GM19463 (cell line): ENCODE measurements around the gene ZNF746.
"Not testable (repeated sequence)": the region's sequence is repeated elsewhere in the genome, so short reads cannot be mapped to it uniquely, and the experiment has no call there.

ENCODE experiments used
- ATAC-seq: cut with Tn5 transposase; IDR thresholded peaks from one replicate; pipeline ENCODE4 v1.9.1; 2021; ENCODE audit warnings: mild to moderate bottlenecking, moderate library complexity; ENCODE audit not compliant: unreplicated experiment

Gene ZNF746

DNA sequence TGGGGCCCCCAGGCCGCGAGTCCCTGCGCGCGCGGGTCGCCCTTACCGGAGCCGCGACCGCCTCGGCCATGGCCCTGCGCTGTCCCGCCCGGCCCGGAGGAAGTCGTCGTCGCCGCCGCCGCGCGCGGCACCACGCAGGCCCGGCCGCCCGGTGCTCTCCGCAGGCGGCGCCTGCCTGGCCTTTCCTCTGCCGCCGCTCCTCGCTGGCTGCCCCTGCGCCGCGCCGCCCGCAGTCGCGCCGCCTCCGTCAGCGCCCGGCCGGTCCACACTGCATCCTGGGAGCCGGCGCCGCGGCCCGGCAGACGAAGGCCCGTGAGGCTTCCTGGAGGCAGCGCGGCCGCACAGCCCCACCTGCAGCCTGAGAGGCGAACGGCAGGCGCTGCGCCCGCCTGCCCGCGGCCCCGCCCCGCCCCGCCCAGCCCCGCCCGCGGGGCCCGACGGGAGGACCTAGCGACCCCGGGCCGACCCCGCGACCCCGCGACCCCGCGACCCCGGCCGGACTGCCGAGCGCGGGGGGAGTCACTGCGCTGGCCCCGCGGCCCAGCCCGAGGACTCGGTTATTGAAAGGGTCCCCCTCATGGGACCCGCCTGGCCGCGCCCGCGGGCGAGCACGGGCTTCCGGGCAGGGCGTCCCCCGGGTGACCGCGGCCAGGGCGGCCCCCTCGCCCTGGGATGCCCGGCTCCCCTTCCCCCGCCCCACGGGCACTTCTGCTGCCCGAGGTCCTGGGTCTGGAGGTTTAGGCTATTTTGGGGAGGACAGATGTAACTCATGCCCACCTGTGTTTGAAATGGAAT lies at the start of gene ZNF746:
ZNF746 (minus strand) TSS at position 343 of the 795 bp plus-strand sequence; CDS start at position 70, 273 bp downstream.
- ATAC-seq = peak; percentile 96

DNA sequence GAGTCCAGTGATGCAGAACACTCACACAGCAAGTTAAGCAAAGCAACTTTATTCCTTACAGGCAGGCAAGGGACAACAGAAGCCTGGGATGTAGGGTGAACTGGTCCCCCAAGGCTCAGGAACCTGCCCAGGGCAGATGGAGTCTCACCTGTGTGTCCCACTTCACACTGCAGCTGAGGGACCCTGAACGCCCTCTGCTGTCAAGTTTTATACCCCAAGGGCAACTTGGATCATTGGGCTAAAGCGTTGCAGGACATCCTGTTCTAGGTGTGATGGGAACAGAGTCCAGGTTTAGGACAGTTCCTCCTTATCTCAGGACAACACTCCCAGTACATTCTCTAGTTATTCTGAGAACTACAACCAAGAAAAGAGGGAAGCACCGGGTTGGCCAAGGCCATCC lies 49.5 kb upstream of the ZNF746 start:
- no peak for ATAC-seq

DNA sequence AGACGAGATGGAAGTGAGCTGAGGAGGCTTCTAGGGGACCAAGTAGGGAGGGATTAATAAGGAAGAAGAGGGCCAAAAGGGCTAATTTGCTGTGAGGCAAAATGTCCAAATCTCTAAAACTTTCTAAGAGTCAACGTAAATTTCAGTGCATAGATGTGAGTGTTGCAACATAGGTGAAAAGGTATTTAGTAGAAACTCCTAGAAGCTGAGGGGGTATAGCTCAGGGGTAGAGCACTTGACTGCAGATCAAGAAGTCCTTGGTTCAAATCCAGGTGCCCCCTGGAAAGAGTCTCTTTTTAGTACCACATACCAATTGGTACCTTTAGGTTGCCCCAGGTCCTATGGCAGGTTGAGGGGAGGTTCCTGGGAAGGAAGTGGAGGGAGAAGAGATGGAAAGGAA lies 48.7 kb upstream of the ZNF746 start:
- no peak for ATAC-seq

DNA sequence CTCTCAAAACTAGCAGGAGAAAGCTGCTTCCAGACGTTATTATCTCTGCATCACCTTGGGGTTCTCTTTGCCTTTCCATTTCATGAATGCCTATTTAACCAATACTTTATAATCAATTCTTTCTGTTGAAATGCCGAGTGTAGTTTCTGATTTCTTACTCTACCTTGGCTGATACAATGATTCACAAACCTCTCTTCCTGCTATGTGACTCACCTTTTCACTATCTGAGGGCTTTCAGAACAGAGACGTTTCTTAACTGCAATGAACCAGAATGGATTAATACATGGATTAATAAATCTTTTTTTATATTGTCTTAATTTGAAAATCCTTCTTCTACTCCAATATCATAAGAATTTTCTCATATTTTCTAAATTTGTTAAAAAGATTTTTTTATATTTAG lies 46.4 kb upstream of the ZNF746 start:
- no peak for ATAC-seq

DNA sequence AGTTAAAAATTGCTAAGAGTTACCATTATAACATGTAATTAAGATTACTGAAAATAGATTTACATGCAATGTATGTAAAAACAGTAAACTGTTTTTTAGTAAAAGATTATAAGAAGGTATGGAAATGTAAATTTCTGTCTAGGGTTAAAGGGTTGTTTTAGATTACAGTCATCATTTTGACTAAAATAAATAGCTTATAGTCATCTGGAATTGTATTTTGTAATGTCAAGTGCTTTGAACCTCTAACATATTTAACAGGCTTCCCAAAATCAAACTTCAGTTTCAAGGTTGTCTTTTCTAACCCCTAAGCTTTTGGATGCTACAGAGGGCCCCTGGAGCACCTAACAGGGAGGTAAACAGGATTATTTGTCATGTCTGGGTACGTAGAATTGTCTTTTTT lies 35.0 kb upstream of the ZNF746 start:
- no peak for ATAC-seq

DNA sequence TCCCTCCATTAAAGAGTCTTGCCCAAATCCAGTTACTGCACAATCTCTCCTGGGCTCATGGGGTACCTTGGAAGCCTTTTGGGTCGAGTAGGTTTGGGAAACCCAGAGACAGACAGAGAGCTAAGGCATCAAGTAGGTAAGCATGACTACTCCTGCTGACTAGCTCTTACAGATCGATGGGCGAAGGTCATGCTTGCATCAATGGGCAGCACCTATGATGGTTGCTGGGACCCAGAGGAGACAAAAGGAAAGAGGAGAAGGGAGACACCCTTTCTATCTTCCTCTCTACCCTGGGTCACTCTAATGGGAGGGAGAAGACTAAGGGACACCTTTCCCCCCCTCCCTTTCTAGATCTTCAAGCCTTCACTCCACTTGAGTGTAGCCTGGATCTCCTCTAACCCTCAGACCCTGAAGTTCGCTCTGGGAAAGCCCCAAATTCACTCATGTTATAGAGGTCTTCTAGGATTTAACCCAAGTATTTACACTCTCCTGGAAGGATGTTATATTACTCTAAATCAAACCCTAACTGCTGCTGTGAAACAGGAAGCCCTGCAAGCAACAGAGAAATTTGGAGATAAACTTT lies 31.6 kb upstream of the ZNF746 start:
- no peak for ATAC-seq

DNA sequence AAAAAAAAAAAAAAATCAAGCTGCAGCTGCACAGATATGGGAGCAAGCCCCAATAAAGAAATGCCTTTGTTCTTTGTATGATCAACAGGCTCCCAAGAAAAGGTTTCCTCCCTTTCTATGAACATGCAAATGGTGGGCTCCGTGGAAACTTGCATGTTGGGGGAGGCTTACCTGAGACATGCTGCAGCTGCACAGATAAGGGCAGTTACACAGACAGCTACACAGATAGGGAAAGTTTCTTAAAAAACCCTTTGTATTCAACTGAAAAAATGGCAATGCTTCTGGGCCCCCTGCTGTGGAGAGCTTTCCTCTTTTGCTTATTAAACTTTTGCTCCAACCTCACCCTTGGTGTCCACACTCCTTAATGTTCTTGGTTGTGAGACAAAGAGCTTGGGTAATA lies 29.8 kb upstream of the ZNF746 start:
- no peak for ATAC-seq

DNA sequence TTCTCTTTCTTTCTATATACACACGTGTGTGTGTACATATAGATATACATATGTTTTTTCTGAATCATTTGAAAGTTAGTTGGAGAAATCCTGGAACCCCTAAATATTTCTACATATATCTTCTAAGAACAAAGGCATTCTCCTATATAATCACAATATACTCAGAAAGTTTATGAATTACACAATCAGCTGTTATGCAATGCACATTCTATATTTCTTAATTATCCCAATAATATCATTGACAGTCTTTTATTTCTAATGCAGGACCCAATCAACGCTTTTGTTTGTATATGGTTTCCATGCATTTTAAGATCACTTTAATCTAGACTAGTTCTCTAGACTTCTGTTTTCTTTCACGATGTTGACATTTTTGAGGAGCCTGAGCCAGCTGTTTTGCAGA lies 27.7 kb upstream of the ZNF746 start:
- ATAC-seq = no peak

DNA sequence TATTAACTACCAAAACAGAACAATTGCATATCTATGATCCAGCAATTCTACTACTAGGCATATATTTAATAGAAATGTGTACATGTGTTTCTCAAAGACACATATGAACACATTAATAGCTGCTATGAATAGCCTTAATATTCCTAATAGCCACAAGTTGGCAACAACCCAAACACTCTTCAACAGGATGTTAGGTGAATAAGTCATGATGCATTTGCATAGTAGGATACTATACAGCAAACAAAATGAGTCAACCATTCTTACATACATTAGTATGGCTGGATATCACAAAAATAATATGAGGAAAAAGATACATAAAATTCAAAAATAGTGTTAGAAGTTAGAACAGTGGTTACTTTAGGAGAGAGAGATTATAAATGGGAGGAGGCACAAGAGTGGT lies 26.8 kb upstream of the ZNF746 start:
- no peak for ATAC-seq

DNA sequence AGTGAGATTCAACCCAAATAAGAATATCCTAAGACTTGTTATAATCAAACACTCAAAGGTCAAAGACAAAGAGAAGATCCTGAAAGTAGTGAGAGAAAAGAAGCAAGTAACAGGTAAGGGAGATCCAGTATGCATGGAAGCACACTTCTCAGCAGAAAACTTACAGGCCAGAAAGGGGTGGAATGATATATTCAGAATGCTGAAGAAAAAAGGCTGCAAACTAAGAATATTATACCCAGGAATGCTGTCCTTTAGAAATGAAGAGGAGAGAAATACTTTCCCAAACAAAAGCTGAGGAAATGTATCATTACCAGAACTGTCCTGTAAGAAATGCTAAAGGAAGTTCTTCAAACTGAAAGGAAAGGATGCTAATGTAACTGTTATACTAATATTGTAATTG lies 12.6 kb upstream of the ZNF746 start:
- no peak for ATAC-seq

DNA sequence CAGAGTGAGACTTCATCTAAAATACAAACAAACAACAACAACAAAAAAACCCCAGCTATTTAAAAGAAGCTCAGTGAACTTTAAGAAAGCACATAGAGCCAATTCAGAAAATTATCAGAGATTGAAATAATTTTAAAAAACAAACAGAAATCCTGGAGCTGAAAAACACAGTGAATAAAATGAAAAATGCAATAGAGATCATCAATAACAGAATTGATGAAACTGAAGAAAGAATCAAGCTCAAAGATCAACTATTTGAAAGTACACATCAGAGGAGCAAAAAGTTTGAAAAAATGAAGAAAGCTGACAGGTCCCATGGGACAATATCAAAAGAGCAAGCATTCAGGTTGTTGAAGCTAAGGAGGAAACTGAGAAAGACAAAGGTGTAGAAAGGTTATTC lies 12.2 kb upstream of the ZNF746 start:
- no peak for ATAC-seq

DNA sequence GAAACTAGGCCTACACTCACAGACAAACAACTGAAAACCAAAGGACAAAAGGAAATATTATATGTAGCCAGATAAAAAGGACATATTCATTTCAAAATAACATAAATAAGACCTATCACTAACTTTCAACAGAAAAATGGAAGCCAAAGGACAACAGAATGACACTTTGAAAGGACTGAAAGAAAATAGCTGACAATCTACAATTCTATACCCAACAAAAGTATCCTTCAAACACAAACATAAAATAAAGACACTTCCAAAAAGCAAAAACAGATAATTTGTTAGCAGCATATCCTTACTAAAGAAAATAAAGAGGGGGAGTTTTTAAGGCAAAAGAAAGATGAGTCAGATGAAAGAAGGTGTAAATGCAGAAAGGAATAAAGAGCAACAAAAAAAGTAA lies 7.9 kb upstream of the ZNF746 start:
- ATAC-seq = no peak

DNA sequence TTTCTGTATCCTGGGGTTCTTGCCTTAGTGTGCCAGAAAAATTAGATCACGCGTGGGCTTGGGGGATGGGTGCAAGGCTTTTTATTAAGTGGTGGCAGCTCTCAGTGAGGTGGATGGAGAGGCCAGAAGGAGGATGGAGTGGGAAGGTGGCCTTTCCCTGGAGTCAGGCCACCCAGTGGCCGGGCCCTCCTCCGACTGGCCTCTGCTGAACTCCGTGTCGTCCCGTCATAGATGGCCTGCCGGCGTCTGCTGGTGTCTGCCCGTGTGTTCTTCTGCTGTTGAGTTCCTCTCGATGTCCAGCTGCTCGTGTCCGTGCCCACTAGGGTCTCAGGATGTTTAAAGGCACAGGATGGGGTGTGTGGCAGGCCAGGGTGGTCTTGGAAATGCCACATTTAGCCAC lies 4.0 kb upstream of the ZNF746 start:
- ATAC-seq = no peak

DNA sequence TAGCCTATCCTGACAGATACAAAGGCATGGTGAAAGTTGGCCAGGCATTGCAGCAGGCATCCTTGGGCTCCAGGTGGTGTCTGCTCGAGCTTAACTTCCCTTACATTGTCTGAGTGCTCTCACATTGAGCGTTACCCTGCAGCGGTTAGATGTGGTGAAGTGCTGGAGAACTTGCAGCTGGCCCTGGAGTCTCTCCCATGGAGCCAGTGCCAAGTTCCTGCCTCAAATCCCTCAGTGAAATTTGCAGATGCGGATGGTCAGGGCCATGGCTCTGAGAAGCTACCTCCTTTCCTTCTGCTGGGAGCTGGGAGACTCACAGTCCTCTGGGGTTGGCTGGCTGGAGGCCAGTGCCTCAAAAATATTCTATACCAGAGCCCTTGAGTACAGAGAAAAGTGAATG lies 3.3 kb upstream of the ZNF746 start:
- no peak for ATAC-seq

DNA sequence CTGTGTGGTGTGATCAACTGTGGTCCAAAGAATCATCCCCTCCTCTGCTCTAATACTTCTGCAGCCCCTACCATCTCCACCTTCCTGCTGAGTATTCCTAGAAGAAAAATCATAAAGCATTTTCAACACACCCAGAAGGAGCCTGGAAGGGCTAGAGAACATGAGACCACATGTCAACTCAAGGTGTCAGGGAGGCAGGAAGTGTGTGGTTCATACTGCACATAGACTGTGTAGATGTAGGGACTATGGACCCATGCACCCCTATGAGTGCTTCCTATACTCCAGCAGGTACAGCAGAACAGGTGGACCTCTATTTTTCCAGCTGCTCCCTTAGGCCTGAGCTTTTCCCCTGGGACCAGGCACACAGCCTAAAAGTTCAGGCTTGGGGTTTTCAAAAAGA lies 2.6 kb upstream of the ZNF746 start:
- no peak for ATAC-seq

DNA sequence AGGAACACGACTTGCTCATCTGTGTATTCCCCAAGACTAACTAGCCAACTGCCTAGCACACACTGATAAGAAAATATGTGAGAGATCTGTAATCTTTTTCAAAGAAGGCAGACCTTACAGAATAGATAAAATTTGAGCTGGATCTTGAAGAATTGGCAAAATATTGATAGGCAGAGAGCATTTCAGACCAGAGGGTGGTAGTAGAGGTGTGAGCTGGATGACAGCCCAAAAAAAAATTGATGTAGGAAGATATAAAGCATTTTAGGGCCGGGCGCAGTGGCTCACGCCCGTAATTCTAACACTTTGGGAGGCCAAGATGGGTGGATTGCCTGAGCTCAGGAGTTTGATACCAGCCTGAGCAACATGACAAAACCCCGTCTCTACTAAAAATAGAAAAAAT lies 1.2 kb upstream of the ZNF746 start:
- no peak for ATAC-seq

DNA sequence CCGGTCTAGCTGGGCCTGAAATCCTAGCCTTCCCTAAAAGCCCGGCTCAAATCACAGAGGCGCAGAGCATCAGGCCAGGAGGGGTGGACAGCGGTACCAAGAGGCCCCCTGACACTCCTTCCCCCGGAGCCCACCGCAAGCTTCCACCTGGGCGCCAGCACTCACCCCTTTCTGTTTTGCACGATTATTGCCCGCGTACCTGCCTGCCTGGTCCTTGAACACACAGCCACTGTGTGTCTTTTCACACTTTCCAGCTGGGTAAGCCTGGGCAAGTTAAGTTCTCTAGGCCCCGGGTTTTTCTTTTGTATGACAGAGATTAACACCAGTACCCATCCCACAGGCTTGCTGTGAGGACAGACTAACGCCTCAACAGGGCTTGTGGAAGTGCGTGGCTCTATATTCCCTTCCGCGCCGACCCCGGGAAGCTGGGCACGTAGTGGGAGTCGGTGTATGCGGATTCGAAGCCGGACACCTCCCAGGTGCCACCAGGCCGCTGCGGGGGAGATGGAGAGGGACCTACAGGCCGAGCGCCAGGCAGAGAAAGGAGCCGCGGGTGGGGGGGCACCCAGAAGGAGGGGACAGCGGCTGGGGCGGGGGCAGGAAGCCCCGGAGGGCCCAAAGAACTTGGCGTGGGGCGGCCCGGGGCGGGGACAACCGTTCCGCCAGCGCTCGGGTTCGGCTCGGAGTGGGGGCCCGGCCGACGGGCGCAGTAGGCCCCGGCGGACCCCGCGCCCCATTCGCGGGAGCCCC lies 792 bp downstream of the ZNF746 start:
- peak; percentile 26 for ATAC-seq

DNA sequence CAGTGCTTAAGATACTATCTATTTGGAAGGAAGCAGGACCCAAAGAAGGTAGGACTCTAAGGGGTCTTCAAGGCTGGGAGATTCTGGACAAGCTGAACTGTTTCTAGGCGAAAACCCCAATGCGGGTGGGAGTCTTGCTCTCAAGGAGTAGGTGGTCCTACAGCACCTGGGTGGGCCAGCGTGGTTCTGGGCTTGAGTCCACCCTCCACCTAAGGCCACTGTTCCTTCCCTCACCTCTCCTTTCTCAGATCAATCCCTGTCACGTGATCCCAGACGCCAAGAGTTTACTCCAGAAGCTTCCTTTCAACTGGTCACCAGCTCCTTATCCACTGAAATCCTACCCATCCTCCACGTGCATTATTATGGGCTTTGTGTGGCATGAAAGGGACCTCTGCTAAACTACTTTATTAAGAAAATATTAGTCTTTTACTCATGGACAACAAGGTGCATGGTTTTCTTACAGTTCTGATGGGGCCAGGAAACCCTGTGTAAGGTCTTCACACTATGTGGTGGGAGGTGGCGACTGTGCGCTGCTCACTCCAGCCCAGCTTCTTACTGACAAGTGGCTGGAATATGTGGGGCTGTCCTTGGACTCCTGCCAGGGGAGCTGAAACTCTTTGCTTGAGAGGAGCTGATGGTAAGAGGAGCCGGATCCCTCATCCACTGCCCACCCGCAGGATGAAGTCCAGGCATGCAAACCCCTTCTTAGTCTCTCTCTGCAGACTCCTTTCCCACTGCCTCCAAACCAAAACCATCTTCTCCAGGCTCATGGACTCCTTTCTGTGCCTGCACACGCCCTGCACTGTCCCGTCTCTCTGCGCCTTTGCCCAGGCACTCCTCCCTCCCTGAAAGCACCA lies 1.6 kb downstream of the ZNF746 start:
- ATAC-seq = no peak

DNA sequence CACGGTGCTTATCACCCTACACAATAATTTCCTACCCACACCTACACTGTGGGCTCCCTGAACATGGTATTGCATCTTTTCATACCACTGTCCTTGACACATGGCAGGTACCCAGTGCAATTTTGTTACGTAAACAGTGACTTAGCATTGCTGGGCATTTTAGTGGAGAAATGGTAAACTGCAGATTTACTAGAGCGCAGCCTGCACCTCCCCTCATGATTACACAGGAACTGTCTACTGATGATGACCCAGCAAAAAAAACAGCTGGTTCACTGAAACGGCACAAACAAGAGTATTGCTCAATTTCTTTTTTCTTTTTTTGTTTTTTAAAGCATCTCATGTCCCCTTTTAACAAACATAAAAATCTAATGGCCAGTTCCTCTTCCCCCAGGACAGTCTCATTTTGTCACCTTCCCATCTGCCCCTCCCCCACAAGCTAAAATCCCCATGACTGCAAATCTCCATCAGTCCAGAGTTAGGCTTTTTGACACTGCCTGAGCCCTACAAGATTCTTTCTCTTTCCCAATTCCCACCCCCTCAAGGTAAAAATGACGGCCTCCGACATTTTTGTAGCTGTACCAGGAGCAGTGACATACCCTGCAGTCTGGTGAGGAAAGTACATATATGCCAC lies 2.8 kb downstream of the ZNF746 start:
- no peak for ATAC-seq

DNA sequence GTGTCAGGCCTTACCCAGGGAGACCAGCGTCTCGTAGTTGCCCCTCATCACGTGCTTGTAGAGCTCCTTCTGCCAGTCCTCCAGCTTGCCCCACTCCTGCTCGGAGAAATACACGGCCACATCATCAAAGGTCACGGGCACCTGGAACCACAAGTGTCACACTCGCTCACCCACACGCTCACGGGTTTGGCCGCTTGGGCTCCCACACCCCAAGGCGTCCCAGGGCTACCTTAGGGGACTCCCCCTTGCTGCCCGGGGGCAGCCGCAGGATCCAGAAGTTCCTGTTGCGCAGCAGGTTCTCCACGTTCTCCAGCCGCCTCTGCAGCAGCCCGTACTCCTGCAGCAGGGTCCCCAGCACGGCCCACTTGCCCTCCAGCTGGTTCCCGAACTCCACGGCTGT lies 3.6 kb downstream of the ZNF746 start:
- ATAC-seq = not testable (repeated sequence)

DNA sequence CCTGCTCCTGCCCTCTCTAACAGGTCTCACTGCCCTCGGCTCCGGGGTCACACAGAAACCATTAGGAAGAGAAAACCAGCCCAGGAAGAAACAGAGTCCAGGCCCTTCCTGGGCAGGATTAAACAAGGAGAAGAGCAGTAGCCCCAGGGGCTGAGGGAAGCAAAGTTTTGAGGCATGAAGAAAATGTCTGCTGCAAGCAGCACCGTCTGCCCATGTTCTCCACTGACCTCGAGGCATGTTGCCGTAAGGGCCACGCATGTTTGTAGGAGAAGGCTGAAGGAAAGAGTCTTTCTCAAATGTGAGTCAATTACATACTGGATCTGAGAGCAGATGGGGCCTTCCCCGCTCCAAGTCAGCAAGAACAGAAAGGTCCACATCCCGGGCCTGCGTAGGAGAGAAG lies 4.2 kb downstream of the ZNF746 start:
- no peak for ATAC-seq
